OCI-LY1 (cell line): ENCODE measurements around the gene MPL.

Experiments
- H2AFZ ChIP-seq: fragments of 200-600 bp; sonication (generic), shearing (Covaris generic); 2 replicates; pipeline ENCODE4 v1.6.0; 2014; ENCODE audit warnings: antibody characterized with exemption, mild to moderate bottlenecking, low read length
- H3F3A ChIP-seq: fragments of 200-600 bp; sonication (generic), shearing (Covaris generic); 2 replicates; pipeline ENCODE4 v1.6.0; 2014; ENCODE audit warnings: mild to moderate bottlenecking, antibody characterized with exemption, low read length, moderate library complexity; ENCODE audit not compliant: insufficient read depth
- H3K27ac ChIP-seq: fragments of 200-600 bp; sonication (generic); 2 replicates; pipeline ENCODE4 v1.5.1; 2014; ENCODE audit warnings: low read length, mixed run types, mild to moderate bottlenecking, low read depth; ENCODE audit not compliant: poor library complexity, severe bottlenecking
- H3K27me3 ChIP-seq: fragments of 200-600 bp; sonication (generic); 2 replicates; pipeline ENCODE4 v1.6.0; 2014; ENCODE audit warnings: antibody characterized with exemption, mild to moderate bottlenecking, low read length, moderate library complexity; ENCODE audit not compliant: insufficient read depth
- H3K36me3 ChIP-seq: fragments of 200-600 bp; sonication (generic); 2 replicates; pipeline ENCODE4 v1.6.1; 2014; ENCODE audit warnings: mild to moderate bottlenecking, antibody characterized with exemption, low read length, moderate library complexity, mixed read lengths; ENCODE audit not compliant: insufficient read depth
- H3K4me1 ChIP-seq: fragments of 200-600 bp; sonication (generic); 2 replicates; pipeline ENCODE4 v1.5.1; 2014; ENCODE audit warnings: mild to moderate bottlenecking, low read length, moderate library complexity; ENCODE audit not compliant: insufficient read depth, severe bottlenecking
- H3K4me2 ChIP-seq: fragments of 200-600 bp; sonication (generic), shearing (Covaris generic); 2 replicates; pipeline ENCODE4 v1.6.1; 2014; ENCODE audit warnings: low read length
- H3K4me3 ChIP-seq: fragments of 200-600 bp; sonication (generic); 2 replicates; pipeline ENCODE4 v1.5.1; 2014; ENCODE audit warnings: low read length, low read depth, mild to moderate bottlenecking, mixed read lengths; ENCODE audit not compliant: poor library complexity, severe bottlenecking
- H3K79me2 ChIP-seq: fragments of 200-600 bp; shearing (Covaris generic); 2 replicates; pipeline ENCODE4 v1.6.1; 2016; ENCODE audit warnings: mixed run types, low read length, mixed read lengths; ENCODE audit not compliant: insufficient read depth
- H3K9ac ChIP-seq: fragments of 200-600 bp; sonication (generic), shearing (Covaris generic); 2 replicates; pipeline ENCODE4 v1.6.1; 2014; ENCODE audit warnings: mild to moderate bottlenecking, low read length, mixed read lengths
- H3K9me2 ChIP-seq: fragments of 200-600 bp; sonication (generic), shearing (Covaris generic); 2 replicates; pipeline ENCODE4 v1.6.1; 2014; ENCODE audit warnings: low read depth, mild to moderate bottlenecking, low read length, mixed read lengths
- H3K9me3 ChIP-seq: fragments of 200-600 bp; shearing (Covaris generic); 2 replicates; pipeline ENCODE4 v1.6.1; 2014; ENCODE audit warnings: low read length, mixed read lengths
- H4K20me1 ChIP-seq: fragments of 200-600 bp; sonication (generic), shearing (Covaris generic); 2 replicates; pipeline ENCODE4 v1.6.0; 2016; ENCODE audit warnings: mild to moderate bottlenecking, low read length; ENCODE audit not compliant: insufficient read depth
- CTCF ChIP-seq: fragments of 200-600 bp; sonication (generic), shearing (Covaris generic); IDR thresholded peaks from 2 replicates; pipeline ENCODE4 v1.5.1; 2017; ENCODE audit warnings: mild to moderate bottlenecking, antibody characterized with exemption, low read length, moderate library complexity, mixed read lengths
- EZH2 ChIP-seq: fragments of 200-600 bp; sonication (generic), shearing (Covaris generic); IDR thresholded peaks from 2 replicates; pipeline ENCODE4 v1.8.0; 2017; ENCODE audit warnings: borderline replicate concordance, mixed run types, mild to moderate bottlenecking, antibody characterized with exemption, low read length, moderate library complexity, mixed read lengths

Gene MPL

GRCh38 chr1:43379476-43379875 is 41.9 kb downstream of the MPL start:
- H3K4me3 ChIP-seq: no peak overlapping the region
- no peak overlapping the region for H3K4me2 ChIP-seq
- H3K36me3 ChIP-seq: peaks cover 32% of the 10 kb centered on the region
- H3F3A ChIP-seq: no peaks in the 10 kb centered on the region
- no peak overlapping the region for H2AFZ ChIP-seq
- TF ChIP-seq CTCF (no peak), EZH2 (no peak)
- H3K9me3 ChIP-seq: no peaks in the 10 kb centered on the region
- H3K9ac ChIP-seq: no peak overlapping the region
- no peaks in the 10 kb centered on the region for H3K79me2 ChIP-seq
- no peaks in the 10 kb centered on the region for H3K4me1 ChIP-seq
- H3K27ac ChIP-seq: no peak overlapping the region
- no peaks in the 10 kb centered on the region for H3K9me2 ChIP-seq
- no peaks in the 10 kb centered on the region for H3K27me3 ChIP-seq
- no peaks in the 10 kb centered on the region for H4K20me1 ChIP-seq

GRCh38 chr1:43381612-43382011 is 44.0 kb downstream of the MPL start:
- Histone ChIP-seq H3K9me2 (no peaks in the 10 kb centered on the region), H3K9ac (no peak overlapping the region), H3K4me3 (no peak overlapping the region), H3K36me3 (peaks cover 54% of the 10 kb centered on the region), H3F3A (no peaks in the 10 kb centered on the region), H4K20me1 (no peaks in the 10 kb centered on the region), H3K4me1 (no peaks in the 10 kb centered on the region), H2AFZ (no peak overlapping the region), H3K9me3 (no peaks in the 10 kb centered on the region), H3K4me2 (no peak overlapping the region), H3K27ac (no peak overlapping the region), H3K27me3 (no peaks in the 10 kb centered on the region), H3K79me2 (no peaks in the 10 kb centered on the region)
- TF ChIP-seq EZH2 (no peak), CTCF (no peak)

GRCh38 chr1:43382027-43382779 is 44.6 kb downstream of the MPL start:
- H3K4me2 ChIP-seq: no peak overlapping the region
- peaks cover 60% of the 10 kb centered on the region for H3K36me3 ChIP-seq
- H3K9me2 ChIP-seq: no peaks in the 10 kb centered on the region
- H3K27ac ChIP-seq: no peak overlapping the region
- no peaks in the 10 kb centered on the region for H4K20me1 ChIP-seq
- no peak overlapping the region for H3K9ac ChIP-seq
- TF ChIP-seq EZH2 (no peak), CTCF (no peak)
- no peaks in the 10 kb centered on the region for H3K4me1 ChIP-seq
- H3K79me2 ChIP-seq: no peaks in the 10 kb centered on the region
- no peak overlapping the region for H3K4me3 ChIP-seq
- H3K27me3 ChIP-seq: no peaks in the 10 kb centered on the region
- no peak overlapping the region for H2AFZ ChIP-seq
- no peaks in the 10 kb centered on the region for H3K9me3 ChIP-seq
- no peaks in the 10 kb centered on the region for H3F3A ChIP-seq
